A549 (cell line): Measurements from ENCODE around the gene INF2.

ENCODE experiments used
- EP300 ChIP-seq, 2 experiments: fragments of >200 bp; sonication (Bioruptor Twin); formaldehyde crosslinking; IDR thresholded peaks; 2 replicates in 1 of 2; 3 replicates in 1 of 2; pipeline ENCODE4 v1.6.1; 2016 to 2017
- MYC ChIP-seq: IDR thresholded peaks from 2 replicates; pipeline ENCODE4 v1.6.1; 2012; ENCODE audit warnings: mild to moderate bottlenecking, inconsistent platforms, low read length, improper control_type of control experiment, borderline replicate concordance
- TF ChIP-seq, protein P1 (sequence below): fragments of >200 bp; sonication (Bioruptor Twin); formaldehyde crosslinking; IDR thresholded peaks from 3 replicates; pipeline ENCODE4 v1.5.1; 2016

DNA sequence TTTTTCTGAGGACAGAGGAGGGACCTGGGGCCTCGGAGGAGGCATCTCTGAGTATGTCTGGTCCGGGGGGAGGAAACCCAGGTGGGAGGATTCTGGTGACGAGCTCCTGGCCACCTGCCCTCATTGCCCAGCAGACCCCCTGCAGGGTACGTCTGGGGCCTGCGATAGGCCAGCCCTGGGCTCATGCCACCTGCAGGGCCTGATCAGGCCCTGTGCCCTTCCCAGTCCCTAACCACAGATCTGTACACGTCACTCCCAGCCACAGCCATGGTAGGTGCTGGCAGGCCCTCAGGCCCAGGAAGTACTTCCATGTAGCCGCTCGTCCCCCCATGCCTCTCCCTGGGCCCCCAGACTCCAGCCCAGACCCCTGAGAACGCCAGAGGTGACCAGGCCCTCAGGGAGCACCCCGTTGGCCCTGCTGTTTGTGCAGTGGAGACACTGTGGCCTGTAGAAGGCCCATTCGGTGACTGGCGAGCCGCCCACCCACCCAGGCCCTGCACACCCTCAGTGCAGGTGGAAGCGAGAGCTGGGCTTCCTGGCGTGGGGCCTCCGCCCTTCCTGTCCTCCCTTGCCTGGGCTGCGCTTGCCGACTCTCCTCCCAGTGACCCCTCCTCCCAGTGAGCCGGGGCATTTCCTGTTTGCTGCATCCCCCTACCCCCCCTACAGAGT, 5.7 kb downstream of the INF2 start:
- TF ChIP-seq, protein P1, sequence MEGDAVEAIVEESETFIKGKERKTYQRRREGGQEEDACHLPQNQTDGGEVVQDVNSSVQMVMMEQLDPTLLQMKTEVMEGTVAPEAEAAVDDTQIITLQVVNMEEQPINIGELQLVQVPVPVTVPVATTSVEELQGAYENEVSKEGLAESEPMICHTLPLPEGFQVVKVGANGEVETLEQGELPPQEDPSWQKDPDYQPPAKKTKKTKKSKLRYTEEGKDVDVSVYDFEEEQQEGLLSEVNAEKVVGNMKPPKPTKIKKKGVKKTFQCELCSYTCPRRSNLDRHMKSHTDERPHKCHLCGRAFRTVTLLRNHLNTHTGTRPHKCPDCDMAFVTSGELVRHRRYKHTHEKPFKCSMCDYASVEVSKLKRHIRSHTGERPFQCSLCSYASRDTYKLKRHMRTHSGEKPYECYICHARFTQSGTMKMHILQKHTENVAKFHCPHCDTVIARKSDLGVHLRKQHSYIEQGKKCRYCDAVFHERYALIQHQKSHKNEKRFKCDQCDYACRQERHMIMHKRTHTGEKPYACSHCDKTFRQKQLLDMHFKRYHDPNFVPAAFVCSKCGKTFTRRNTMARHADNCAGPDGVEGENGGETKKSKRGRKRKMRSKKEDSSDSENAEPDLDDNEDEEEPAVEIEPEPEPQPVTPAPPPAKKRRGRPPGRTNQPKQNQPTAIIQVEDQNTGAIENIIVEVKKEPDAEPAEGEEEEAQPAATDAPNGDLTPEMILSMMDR = no peak
- no peak for TF ChIP-seq EP300 (IDR thresholded peaks at IDR 0.05)
- TF ChIP-seq MYC = no peak
